ENCODE measurements around the gene PM20D1. TPM values are rescaled to one million over a fixed set of nuclear protein-coding genes. Genes with fewer than 3 reads are reported as not detected.

Gene PM20D1
- total and polyA plus RNA-seq, 4 experiments from 2014 or later = 1.4 to 1.9 (median 1.8) TPM

GRCh38 chr1:205794011-205794730 is 55.8 kb downstream of the PM20D1 start:
- ChIA-PET CTCF (ENCODE audit: partially characterized antibody) (interaction anchor here (0.7 to 13.5 kb wide), 10 partner anchors 12 to 314 kb away, joined by 3 to 268 read pairs (median 6); partner anchors contain the start of gene RAB29), POLR2A (ENCODE audit: partially characterized antibody) (interaction anchor here (1.1 kb wide), 1 partner anchor 13 kb away, joined by 3 read pairs; no protein-coding TSS in a partner anchor)
- H3K36me3 ChIP-seq (ENCODE audit: insufficient read depth, low read length) = peaks cover 45% of the 10 kb centered on the region
- H3K36me3 Mint-ChIP-seq = peaks cover 74 to 92% of the 10 kb centered on the region in 2 donors
- no peaks in the 10 kb centered on the region for H3K4me1 ChIP-seq (ENCODE audit: insufficient read depth, low read length)
- H3K27ac Mint-ChIP-seq = peak overlapping the region in 2 of 7 donors; percentile 6 to 46
- DNase-seq = no peak
- no peaks in the 10 kb centered on the region for H3K9me3 Mint-ChIP-seq
- no peak overlapping the region for H3K4me3 ChIP-seq (ENCODE audit: low read length in 2 of 2)
- no peak overlapping the region for H3K27ac ChIP-seq (ENCODE audit: low read depth, low read length)
- H3K27me3 ChIP-seq (ENCODE audit: insufficient read depth, low read length) = no peaks in the 10 kb centered on the region
- no peak overlapping the region for H3K4me3 Mint-ChIP-seq
- H3K9me3 ChIP-seq (ENCODE audit: control insufficient read depth in 1 of 2, low read length in 2 of 2) = no peaks in the 10 kb centered on the region
- H3K4me1 Mint-ChIP-seq = no peaks in the 10 kb centered on the region
- intact Hi-C loops (cut with micrococcal nuclease) = no loop called here
- no peaks in the 10 kb centered on the region for H3K27me3 Mint-ChIP-seq

GRCh38 chr1:205792961-205793673 is 56.8 kb downstream of the PM20D1 start:
- Mint-ChIP-seq H3K27me3 (no peaks in the 10 kb centered on the region), H3K4me3 (peak overlapping the region in 1 of 8 donors; percentile 43), H3K27ac (peak overlapping the region in 1 of 7 donors; percentile 42), H3K4me1 (no peaks in the 10 kb centered on the region), H3K36me3 (peaks cover 65 to 83% of the 10 kb centered on the region in 2 donors), H3K9me3 (no peaks in the 10 kb centered on the region)
- Histone ChIP-seq H3K27ac (ENCODE audit: low read depth, low read length) (no peak overlapping the region), H3K36me3 (ENCODE audit: insufficient read depth, low read length) (peaks cover 37% of the 10 kb centered on the region), H3K4me1 (ENCODE audit: insufficient read depth, low read length) (no peaks in the 10 kb centered on the region), H3K4me3 (ENCODE audit: low read length in 2 of 2) (no peak overlapping the region), H3K9me3 (ENCODE audit: control insufficient read depth in 1 of 2, low read length in 2 of 2) (no peaks in the 10 kb centered on the region), H3K27me3 (ENCODE audit: insufficient read depth, low read length) (no peaks in the 10 kb centered on the region)
- intact Hi-C loops (cut with micrococcal nuclease) = no loop called here
- DNase-seq = no peak
- POLR2A ChIA-PET (ENCODE audit: partially characterized antibody) = interaction anchor here (1.2 to 2.1 kb wide), 2 partner anchors 18 to 184 kb away, joined by 3 to 10 read pairs; no protein-coding TSS in a partner anchor
- CTCF ChIA-PET (ENCODE audit: partially characterized antibody) = interaction anchor here (1.3 to 13.5 kb wide), 14 partner anchors 11 to 315 kb away, joined by 3 to 268 read pairs (median 6); partner anchors contain the start of gene RAB29

GRCh38 chr1:205792481-205792881 is 57.5 kb downstream of the PM20D1 start:
- Mint-ChIP-seq H3K27ac (no peak overlapping the region), H3K4me3 (no peak overlapping the region), H3K27me3 (no peaks in the 10 kb centered on the region), H3K4me1 (no peaks in the 10 kb centered on the region), H3K9me3 (no peaks in the 10 kb centered on the region), H3K36me3 (peaks cover 61 to 77% of the 10 kb centered on the region in 2 donors)
- DNase-seq = no peak
- ChIA-PET CTCF (ENCODE audit: partially characterized antibody) (interaction anchor here (0.7 to 13.5 kb wide), 27 partner anchors 10 to 315 kb away, joined by 3 to 268 read pairs (median 4); partner anchors contain the start of genes PM20D1 and RAB29), POLR2A (ENCODE audit: partially characterized antibody) (interaction anchor here (1.1 to 2.1 kb wide), 4 partner anchors 13 to 185 kb away, joined by 3 to 10 read pairs (median 4); partner anchors contain the start of gene RAB29)
- Histone ChIP-seq H3K36me3 (ENCODE audit: insufficient read depth, low read length) (peaks cover 30% of the 10 kb centered on the region), H3K4me3 (ENCODE audit: low read length in 2 of 2) (no peak overlapping the region), H3K27ac (ENCODE audit: low read depth, low read length) (no peak overlapping the region), H3K4me1 (ENCODE audit: insufficient read depth, low read length) (no peaks in the 10 kb centered on the region), H3K27me3 (ENCODE audit: insufficient read depth, low read length) (no peaks in the 10 kb centered on the region), H3K9me3 (ENCODE audit: control insufficient read depth in 1 of 2, low read length in 2 of 2) (no peaks in the 10 kb centered on the region)
- intact Hi-C loops (cut with micrococcal nuclease) = no loop called here

- Histone ChIP-seq H3K36me3 (ENCODE audit: insufficient read depth, low read length) (peaks cover 22% of the 10 kb centered on the region), H3K27me3 (ENCODE audit: insufficient read depth, low read length) (no peaks in the 10 kb centered on the region), H3K27ac (ENCODE audit: low read depth, low read length) (no peak overlapping the region), H3K4me1 (ENCODE audit: insufficient read depth, low read length) (no peaks in the 10 kb centered on the region), H3K9me3 (ENCODE audit: control insufficient read depth in 1 of 2, low read length in 2 of 2) (no peaks in the 10 kb centered on the region), H3K4me3 (ENCODE audit: low read length in 2 of 2) (no peak overlapping the region)
- Mint-ChIP-seq H3K4me3 (no peak overlapping the region), H3K27ac (peak overlapping the region in 2 of 7 donors; percentile 74 to 81), H3K36me3 (peaks cover 54 to 69% of the 10 kb centered on the region in 2 donors), H3K4me1 (no peaks in the 10 kb centered on the region), H3K27me3 (no peaks in the 10 kb centered on the region), H3K9me3 (no peaks in the 10 kb centered on the region)
- CTCF ChIA-PET (ENCODE audit: partially characterized antibody) = interaction anchor here (0.6 to 13.5 kb wide), 36 partner anchors 8 to 316 kb away, joined by 3 to 268 read pairs (median 4); partner anchors contain the start of genes PM20D1 and RAB29
- peak; percentile 51 to 64 (median 56) for DNase-seq
- POLR2A ChIA-PET (ENCODE audit: partially characterized antibody) = interaction anchor here (1.1 to 2.1 kb wide), 4 partner anchors 14 to 185 kb away, joined by 3 to 10 read pairs (median 4); partner anchors contain the start of gene RAB29
- intact Hi-C loops (cut with micrococcal nuclease) = loop anchor here (1.0 kb wide), 2 partner anchors 117 to 128 kb away; no protein-coding TSS in a partner anchor
Observed at GRCh38 chr1:205791568-205792180, 58.3 kb downstream of the PM20D1 start.

- H3K27me3 ChIP-seq (ENCODE audit: insufficient read depth, low read length) = no peaks in the 10 kb centered on the region
Observed at GRCh38 chr1:205787287-205787916, 62.5 kb downstream of the PM20D1 start.

GRCh38 chr1:205786601-205787000 is 63.3 kb downstream of the PM20D1 start:
- H3K27ac Mint-ChIP-seq = no peak overlapping the region
- no peaks in the 10 kb centered on the region for H3K9me3 Mint-ChIP-seq
- ChIA-PET POLR2A (ENCODE audit: partially characterized antibody) (interaction anchor here (3.3 kb wide), 1 partner anchor 12 kb away, joined by 13 read pairs; the partner anchor contains the start of gene RAB29), CTCF (ENCODE audit: partially characterized antibody) (interaction anchor here (1.1 to 13.5 kb wide), 4 partner anchors 9 to 193 kb away, joined by 3 to 268 read pairs (median 19); no protein-coding TSS in a partner anchor)
- H3K27ac ChIP-seq (ENCODE audit: low read depth, low read length) = no peak overlapping the region
- H3K4me3 Mint-ChIP-seq = no peak overlapping the region
- peaks cover 7 to 12% (median 10%) of the 10 kb centered on the region in 4 donors for H3K4me1 Mint-ChIP-seq
- intact Hi-C loops (cut with micrococcal nuclease) = no loop called here
- peaks cover 23 to 25% of the 10 kb centered on the region in 2 donors for H3K36me3 Mint-ChIP-seq
- peaks cover 8% of the 10 kb centered on the region for H3K4me1 ChIP-seq (ENCODE audit: insufficient read depth, low read length)
- H3K9me3 ChIP-seq (ENCODE audit: control insufficient read depth in 1 of 2, low read length in 2 of 2) = no peaks in the 10 kb centered on the region
- H3K27me3 Mint-ChIP-seq = no peaks in the 10 kb centered on the region
- H3K4me3 ChIP-seq (ENCODE audit: low read length in 2 of 2) = no peak overlapping the region
- H3K36me3 ChIP-seq (ENCODE audit: insufficient read depth, low read length) = no peaks in the 10 kb centered on the region
- H3K27me3 ChIP-seq (ENCODE audit: insufficient read depth, low read length) = no peaks in the 10 kb centered on the region
- DNase-seq = no peak

More at GRCh38 chr1:205787287-205787916, 62.5 kb downstream of the PM20D1 start:
- Mint-ChIP-seq H3K36me3 (peaks cover 25 to 33% of the 10 kb centered on the region in 2 donors), H3K27me3 (no peaks in the 10 kb centered on the region), H3K27ac (no peak overlapping the region), H3K4me1 (peaks cover 5 to 10% (median 8%) of the 10 kb centered on the region in 4 donors), H3K4me3 (no peak overlapping the region), H3K9me3 (no peaks in the 10 kb centered on the region)
- intact Hi-C loops (cut with micrococcal nuclease) = no loop called here
- peaks cover 8% of the 10 kb centered on the region for H3K4me1 ChIP-seq (ENCODE audit: insufficient read depth, low read length)
- H3K4me3 ChIP-seq (ENCODE audit: low read length in 2 of 2) = no peak overlapping the region
- CTCF ChIA-PET (ENCODE audit: partially characterized antibody) = interaction anchor here (0.7 to 13.5 kb wide), 4 partner anchors 22 to 192 kb away, joined by 3 to 268 read pairs (median 16); no protein-coding TSS in a partner anchor
- POLR2A ChIA-PET (ENCODE audit: partially characterized antibody) = interaction anchor here (3.3 kb wide), 1 partner anchor 13 kb away, joined by 13 read pairs; the partner anchor contains the start of gene RAB29
- H3K27ac ChIP-seq (ENCODE audit: low read depth, low read length) = no peak overlapping the region
- no peak for DNase-seq
- H3K36me3 ChIP-seq (ENCODE audit: insufficient read depth, low read length) = no peaks in the 10 kb centered on the region
- no peaks in the 10 kb centered on the region for H3K9me3 ChIP-seq (ENCODE audit: control insufficient read depth in 1 of 2, low read length in 2 of 2)
